TTC549 (cell line): ENCODE data around the gene SGSM2.

ENCODE experiments used
- FAIRE-seq: peaks from 2 replicates; lab custom pipeline; 2012; peaks lifted over from hg19 to GRCh38; lab: Jason Lieb, UNC

SGSM2 gene

GRCh38 chr17:2369039-2369438, 31.7 kb downstream of the SGSM2 start:
- FAIRE-seq = no peak

DNA sequence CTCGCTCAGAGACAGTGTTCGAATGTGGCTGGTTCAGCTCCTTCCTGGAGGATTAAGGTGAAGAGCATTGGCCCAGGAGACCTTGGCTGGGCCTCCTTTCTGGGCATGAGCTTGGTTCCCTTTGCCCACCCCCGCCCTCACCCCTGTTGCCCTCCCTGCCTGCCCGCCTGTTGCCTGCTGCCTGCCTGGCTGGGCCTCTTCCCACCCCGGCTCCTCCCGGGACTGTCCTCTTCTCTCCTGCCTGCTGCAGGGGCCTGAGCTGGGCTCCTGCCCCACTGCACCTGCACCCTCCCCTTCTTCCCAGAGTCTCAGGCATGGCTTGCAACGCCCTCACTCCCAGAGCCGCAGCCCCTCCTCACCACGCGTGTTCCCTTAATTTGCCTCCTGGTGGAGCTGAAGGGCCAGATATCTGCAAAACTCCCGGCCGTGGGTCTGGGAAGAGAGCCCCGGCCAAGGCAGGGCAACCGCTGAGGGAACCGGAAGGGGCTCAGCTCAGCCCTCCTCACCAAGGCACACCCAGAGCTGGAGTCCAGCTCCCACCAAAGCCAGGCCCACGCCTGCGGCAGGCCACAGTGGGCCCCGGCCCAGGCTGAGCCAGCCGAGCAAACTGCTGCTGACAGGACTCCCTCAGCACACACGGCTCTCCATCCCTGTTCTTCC, 32.4 kb downstream of the SGSM2 start:
- no peak for FAIRE-seq

- no peak for FAIRE-seq
Measured at GRCh38 chr17:2370211-2370589, 32.9 kb downstream of the SGSM2 start.

DNA sequence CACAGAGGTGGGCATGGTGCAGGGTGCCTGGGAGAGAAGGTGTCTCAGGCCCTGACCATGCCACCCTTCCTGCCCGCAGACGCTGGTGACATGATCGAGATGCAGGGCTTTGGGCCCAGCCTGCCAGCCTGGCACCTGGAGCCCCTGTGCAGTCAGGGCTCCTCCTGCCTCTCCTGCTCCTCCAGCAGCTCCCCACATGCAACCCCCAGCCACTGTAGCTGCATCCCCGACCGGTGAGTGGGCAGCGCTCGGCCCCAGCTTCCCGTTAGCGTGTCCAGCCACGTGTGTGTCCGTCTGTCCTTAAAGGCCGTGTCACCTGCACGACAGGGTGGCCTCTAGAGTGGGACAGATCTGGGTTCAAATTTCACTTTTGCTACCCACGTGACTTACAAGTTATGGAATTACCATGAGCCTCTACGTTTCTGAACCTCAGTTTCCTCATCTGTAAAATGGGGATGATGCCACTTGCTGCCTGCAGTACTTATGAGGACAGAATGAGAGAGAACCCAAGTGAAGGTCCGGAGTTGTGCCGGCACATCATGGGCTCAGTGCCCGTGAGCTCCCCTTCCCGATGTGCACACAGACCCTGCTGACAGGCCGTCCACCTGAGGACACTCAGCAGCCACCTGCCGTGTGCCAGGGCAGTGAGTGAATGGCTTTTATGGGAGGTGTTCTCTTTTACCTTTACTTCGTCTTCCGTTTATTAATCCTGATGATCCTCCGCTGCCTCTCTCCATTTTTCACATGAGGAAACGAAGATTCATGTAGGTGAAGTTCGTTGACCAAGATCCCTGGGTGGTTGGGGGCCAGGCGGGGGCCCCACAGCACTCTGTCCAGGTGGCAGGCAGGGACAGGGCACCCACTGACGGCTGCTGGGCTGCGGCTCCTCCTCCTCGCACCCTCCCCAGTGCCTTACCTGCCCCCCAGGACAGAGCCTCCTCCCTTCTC, 34.2 kb downstream of the SGSM2 start:
- FAIRE-seq = no peak

GRCh38 chr17:2372180-2372579, 34.9 kb downstream of the SGSM2 start:
- FAIRE-seq = no peak

GRCh38 chr17:2372681-2373080, 35.4 kb downstream of the SGSM2 start:
- FAIRE-seq = no peak

- FAIRE-seq = no peak
Measured at GRCh38 chr17:2373179-2373578, 35.9 kb downstream of the SGSM2 start.

DNA sequence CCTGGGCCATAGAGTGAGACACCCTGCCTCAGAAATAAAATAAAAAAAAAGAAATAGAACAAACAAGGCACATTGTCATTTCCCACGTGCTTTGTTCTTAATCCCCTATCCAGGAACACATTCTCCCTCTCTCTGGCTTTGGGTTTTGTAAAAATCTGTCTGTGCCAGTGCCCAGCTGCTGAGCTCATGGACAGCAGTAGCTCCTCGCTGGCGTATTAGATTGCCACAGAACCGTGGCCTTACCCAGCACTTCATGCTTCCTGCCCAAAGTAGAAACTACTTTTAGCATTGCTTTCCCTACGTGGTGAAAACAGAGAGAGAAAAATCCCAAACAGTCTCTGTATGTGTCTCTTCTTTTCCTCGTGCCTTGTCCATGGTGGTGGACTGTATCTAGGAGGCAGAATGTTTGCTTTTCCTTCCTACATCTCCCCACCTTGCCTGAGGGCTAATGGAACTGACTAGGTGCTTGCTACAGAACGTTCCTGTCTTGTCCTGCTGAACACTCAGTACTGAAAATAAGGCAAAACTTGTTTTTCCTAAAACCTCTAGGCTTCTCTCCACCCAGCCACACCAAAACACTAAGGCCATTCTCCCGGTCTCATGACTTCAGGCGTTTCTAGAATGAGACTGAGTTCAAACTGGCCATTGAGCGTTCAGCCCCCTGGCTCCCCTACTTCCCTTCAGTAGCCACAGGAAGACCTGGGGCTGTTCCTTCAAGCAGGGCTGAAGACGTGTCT, 37.4 kb downstream of the SGSM2 start:
- FAIRE-seq = no peak

DNA sequence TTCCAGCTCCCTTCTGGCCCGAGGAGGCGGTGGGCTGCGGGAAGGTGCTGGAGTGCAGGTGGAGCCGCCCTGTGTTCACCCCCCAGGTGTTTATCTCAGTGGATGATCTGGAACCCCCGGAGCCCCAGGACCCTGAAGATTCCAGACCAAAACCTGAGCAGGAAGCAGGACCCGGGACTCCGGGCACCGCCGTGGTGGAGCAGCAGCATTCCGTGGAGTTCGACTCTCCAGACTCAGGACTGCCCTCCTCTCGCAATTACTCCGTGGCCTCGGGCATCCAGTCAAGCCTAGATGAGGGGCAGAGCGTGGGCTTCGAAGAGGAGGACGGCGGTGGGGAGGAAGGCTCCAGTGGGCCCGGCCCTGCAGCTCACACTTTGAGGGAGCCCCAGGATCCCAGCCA, 38.1 kb downstream of the SGSM2 start:
- FAIRE-seq = no peak

DNA sequence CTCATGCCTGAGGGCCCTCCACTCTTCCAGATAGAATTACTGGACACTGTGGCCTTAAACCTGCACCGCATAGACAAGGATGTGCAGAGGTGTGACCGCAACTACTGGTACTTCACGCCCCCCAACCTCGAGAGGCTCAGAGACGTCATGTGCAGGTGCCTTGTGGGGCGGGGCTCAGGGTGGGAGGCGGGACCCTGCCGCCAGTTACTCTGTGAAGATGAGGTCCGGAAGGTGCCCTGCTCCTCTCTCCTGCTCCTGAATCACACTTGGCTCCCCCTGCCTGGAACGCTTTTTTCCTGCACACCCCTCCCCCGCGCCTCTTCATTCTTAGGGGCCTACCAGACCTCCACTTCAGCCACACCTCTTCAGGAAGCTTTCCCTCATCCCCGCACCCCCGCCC, 38.8 kb downstream of the SGSM2 start:
- no peak for FAIRE-seq

- FAIRE-seq = no peak
Measured at GRCh38 chr17:2377659-2378058, 40.4 kb downstream of the SGSM2 start.

- FAIRE-seq = no peak
Measured at GRCh38 chr17:2378905-2379304, 41.6 kb downstream of the SGSM2 start.

GRCh38 chr17:2379489-2380225, 42.4 kb downstream of the SGSM2 start:
- no peak for FAIRE-seq

GRCh38 chr17:2380226-2380922, 43.1 kb downstream of the SGSM2 start:
- no peak for FAIRE-seq

- no peak for FAIRE-seq
Measured at GRCh38 chr17:2380950-2381649, 43.8 kb downstream of the SGSM2 start.

GRCh38 chr17:2383628-2384167, 46.4 kb downstream of the SGSM2 start:
- FAIRE-seq = no peak

GRCh38 chr17:2384439-2385127, 47.3 kb downstream of the SGSM2 start:
- FAIRE-seq = no peak

DNA sequence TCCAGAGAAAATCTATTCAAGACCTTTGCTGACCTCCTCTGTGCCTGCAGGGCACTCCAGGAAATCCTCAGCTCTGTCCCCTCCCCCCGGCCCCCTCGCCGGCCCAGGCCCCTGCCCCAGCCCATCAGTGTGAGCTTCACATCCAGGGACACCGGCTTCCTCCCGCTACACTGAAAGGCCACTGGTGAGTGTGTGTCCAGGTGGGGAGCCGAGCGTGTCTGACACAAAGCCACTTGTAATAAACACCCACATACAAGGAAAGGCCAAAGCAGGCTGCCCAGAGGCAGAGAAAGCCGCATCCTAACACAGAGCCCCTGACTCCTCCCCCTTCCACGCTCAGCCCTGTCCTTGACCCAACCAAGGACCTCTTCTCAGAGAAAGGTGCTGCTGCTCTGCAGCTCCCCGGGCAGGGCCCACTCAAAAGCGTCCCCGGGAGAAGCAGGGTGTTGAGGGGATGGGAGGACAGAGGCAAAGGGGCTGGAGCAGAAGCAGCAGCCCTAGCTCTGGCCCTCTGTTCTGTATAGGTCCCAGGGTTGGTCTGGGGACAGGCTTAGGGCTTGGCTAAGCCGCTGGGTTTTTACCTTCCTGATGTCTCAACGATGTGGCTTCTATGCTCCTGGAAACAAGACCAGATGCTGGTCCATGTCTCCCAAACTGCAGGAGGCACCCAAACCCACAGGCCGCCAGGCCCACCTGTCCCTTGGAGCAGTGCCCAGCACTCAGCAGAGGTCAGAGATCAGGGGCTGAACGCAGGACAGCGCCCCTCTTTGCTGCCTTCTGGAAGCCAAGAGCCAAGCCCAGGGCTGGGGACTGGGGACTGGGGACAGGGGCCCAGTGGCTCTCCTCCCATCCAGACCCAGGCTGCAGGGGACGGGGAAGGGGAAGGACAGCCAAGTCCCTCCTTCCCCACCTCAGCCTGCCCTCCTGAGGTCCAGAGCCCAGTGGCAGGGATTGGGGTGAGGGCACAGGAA, 48.2 kb downstream of the SGSM2 start:
- FAIRE-seq = no peak
